Mesothelial cell of epicardium (in vitro differentiated cells): ENCODE measurements around the gene PIWIL4. TPM values are rescaled to one million over a fixed set of nuclear protein-coding genes. Genes with fewer than 3 reads are reported as not detected.

Experiments
- DNase-seq, 2 experiments: peaks; one replicate each; pipeline ENCODE4 v3.0.0; 2021; ENCODE audit warnings: low spot score in 2 of 2; ENCODE audit not compliant: unreplicated experiment in 2 of 2
- H3K27ac Mint-ChIP-seq: 2 replicates; pipeline ENCODE4 v1.8.0; 2021; ENCODE audit warnings: mixed read lengths
- H3K27me3 Mint-ChIP-seq: 2 replicates; pipeline ENCODE4 v1.8.0; 2021; ENCODE audit warnings: low read depth, mixed read lengths
- H3K36me3 Mint-ChIP-seq: 2 replicates; pipeline ENCODE4 v1.8.0; 2021; ENCODE audit warnings: mixed read lengths
- H3K4me1 Mint-ChIP-seq: 2 replicates; pipeline ENCODE4 v1.8.0; 2021; ENCODE audit warnings: mixed read lengths
- H3K4me3 Mint-ChIP-seq: 2 replicates; pipeline ENCODE4 v1.8.0; 2021; ENCODE audit warnings: mild to moderate bottlenecking, moderate library complexity, mixed read lengths
- H3K9me3 Mint-ChIP-seq: 2 replicates; pipeline ENCODE4 v1.8.0; 2021; ENCODE audit warnings: mixed read lengths
- total RNA-seq: library from RNA; stranded (reverse); gene quantifications from 3 replicates; pipeline ENCODE4 v1.2.1, GENCODE V29; 2021
- TF ChIP-seq, protein P1 (sequence below): fragments of 200-600 bp; sonication (generic); IDR thresholded peaks from one replicate; pipeline ENCODE4 v1.5.0; 2021; ENCODE audit warnings: antibody characterized with exemption; ENCODE audit not compliant: unreplicated experiment

Gene PIWIL4
- total RNA-seq, 1 donor from 2014 or later = 4.9 TPM

DNA sequence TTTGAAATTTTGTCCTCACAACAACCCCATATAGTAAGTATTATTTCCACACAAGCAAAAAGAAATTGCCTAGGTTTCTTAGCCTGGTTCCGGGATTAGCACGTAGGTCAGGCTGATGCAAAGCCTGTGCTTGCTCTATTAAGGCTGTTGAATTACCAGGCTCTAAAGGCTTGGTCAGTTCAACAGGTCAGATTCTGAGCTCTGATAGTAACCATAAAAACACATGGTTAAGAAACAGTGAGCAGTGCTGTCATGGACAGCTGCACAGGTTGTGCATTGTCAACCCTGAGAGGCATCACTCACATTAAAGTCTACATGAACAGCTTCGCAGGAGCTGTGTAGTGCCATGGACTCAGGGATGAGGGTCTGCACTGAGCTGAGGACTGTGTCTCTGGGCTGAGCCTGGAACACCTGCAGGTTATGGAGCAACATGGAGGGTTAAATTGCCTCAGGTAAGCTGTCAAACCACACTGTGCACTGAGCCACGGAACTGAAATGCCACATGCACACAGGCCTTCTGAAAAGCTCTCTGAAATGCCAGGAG, 98.0 kb downstream of the PIWIL4 start:
- no peak overlapping the region for H3K27ac Mint-ChIP-seq
- peaks cover 3% of the 10 kb centered on the region for H3K36me3 Mint-ChIP-seq
- no peak overlapping the region for H3K4me3 Mint-ChIP-seq
- H3K4me1 Mint-ChIP-seq = peaks cover 18% of the 10 kb centered on the region
- H3K27me3 Mint-ChIP-seq = no peaks in the 10 kb centered on the region
- TF ChIP-seq, protein P1, sequence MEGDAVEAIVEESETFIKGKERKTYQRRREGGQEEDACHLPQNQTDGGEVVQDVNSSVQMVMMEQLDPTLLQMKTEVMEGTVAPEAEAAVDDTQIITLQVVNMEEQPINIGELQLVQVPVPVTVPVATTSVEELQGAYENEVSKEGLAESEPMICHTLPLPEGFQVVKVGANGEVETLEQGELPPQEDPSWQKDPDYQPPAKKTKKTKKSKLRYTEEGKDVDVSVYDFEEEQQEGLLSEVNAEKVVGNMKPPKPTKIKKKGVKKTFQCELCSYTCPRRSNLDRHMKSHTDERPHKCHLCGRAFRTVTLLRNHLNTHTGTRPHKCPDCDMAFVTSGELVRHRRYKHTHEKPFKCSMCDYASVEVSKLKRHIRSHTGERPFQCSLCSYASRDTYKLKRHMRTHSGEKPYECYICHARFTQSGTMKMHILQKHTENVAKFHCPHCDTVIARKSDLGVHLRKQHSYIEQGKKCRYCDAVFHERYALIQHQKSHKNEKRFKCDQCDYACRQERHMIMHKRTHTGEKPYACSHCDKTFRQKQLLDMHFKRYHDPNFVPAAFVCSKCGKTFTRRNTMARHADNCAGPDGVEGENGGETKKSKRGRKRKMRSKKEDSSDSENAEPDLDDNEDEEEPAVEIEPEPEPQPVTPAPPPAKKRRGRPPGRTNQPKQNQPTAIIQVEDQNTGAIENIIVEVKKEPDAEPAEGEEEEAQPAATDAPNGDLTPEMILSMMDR = no peak
- H3K9me3 Mint-ChIP-seq = peaks cover 10% of the 10 kb centered on the region
- no peak for DNase-seq

DNA sequence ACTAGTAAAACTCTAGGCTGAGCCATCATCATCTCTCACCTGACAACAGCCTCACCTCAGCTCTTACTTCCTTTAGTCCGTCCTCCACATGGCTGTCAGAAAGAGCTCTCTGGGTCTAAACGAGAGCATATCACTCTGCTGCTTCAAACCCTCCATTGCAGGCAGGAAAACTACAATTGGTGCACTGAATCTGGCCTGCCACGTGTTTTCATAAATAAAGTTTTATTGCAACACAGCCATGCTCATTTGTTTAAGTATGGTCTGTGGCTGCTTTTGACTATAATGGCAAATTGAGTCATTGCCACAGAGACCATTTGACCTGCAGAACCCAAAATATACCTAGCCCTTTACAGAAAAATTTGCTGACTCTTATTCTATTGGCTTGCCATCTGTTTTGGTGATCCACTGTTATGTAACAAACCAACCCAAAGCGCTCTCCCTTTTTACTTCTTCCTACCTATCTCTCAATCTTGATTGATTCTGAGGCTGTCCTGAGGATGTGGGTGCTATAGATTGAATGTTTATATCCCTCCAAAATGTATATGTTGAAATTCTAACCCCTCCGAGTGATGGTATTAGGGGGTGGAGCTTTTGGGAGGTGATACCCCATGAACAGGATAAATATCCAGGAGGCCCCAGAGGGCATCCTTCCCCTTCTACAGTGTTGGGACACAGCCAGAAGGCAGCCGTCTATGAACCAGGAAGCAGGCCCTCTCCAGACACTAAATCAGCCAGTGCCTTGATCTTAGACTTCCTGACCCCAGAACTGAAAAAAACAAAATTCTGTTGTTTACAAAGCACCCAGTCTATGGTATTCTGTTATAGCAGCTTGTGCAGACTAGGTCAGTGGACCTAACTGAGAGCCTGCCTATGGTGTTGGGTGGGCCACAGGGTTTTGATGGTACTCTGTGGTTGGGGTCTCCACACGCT, 99.9 kb downstream of the PIWIL4 start:
- Mint-ChIP-seq H3K9me3 (peaks cover 5% of the 10 kb centered on the region), H3K4me3 (no peak overlapping the region), H3K27me3 (no peaks in the 10 kb centered on the region), H3K4me1 (peaks cover 17% of the 10 kb centered on the region), H3K27ac (no peak overlapping the region), H3K36me3 (peaks cover 3% of the 10 kb centered on the region)
- TF ChIP-seq, protein P1 = no peak
- DNase-seq = no peak

DNA sequence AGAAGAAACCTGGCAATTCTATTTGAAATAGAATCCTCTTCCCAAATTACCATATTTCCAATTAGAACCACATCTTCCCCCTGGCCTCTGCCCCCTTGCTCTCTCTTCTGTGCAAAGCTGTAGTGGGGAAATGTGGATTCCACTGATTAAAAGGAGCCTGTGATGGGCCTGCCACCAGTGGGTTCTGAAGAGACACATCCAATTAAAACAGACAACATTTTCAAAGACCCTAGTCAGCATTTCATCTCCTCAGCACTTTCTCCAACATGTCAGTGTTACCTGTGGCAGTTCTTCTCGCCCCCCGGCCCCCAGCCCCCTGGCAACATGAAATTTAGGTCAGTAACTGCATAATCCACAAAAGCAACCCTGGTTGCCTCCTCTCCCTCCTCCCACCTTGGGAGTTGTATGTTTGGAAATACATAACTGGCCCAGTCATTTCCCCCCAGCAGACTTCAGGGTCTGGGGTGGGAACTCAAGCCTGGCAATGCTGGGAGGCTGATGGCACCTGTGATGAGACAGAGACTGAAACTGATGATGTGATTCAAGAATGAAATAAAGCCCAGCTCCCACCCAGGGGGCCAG, 101.1 kb downstream of the PIWIL4 start:
- Mint-ChIP-seq H3K4me3 (no peak overlapping the region), H3K36me3 (no peaks in the 10 kb centered on the region), H3K27ac (no peak overlapping the region), H3K27me3 (no peaks in the 10 kb centered on the region), H3K4me1 (peaks cover 9% of the 10 kb centered on the region), H3K9me3 (peaks cover 1% of the 10 kb centered on the region)
- TF ChIP-seq, protein P1 = no peak
- DNase-seq = no peak

DNA sequence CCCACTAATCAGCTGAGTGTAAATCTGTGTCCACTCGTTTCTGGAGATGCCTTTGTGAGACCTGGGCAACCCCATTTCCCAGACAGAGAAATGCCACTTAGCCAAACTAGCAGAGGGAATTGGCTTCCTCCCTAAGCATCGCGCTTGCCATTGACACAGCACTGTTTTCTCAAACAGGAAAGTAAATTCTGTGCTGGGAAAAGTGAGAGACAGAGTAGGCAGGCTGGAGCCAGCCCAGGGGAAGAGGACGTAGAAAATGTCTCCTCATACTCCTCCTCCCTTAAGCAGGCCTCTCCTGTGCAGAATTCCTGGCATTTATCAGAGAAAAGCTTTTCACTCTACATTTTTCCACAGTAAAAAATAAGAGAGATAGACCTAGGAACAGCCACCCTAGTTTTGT, 101.9 kb downstream of the PIWIL4 start:
- H3K4me3 Mint-ChIP-seq = no peak overlapping the region
- DNase-seq = no peak
- peak overlapping the region; percentile 82 for H3K27ac Mint-ChIP-seq
- peaks cover 9% of the 10 kb centered on the region for H3K4me1 Mint-ChIP-seq
- TF ChIP-seq, protein P1 = no peak
- H3K27me3 Mint-ChIP-seq = no peaks in the 10 kb centered on the region
- H3K9me3 Mint-ChIP-seq = no peaks in the 10 kb centered on the region
- no peaks in the 10 kb centered on the region for H3K36me3 Mint-ChIP-seq

Other genes with a start within 250 kb of the PIWIL4 start
- 0.09 to 0.18 TPM (median 0.11 TPM) in 3 replicates for gene GPR83, start 165.9 kb upstream of the PIWIL4 start, total RNA-seq
- gene MRE11, start 73.5 kb upstream of the PIWIL4 start, total RNA-seq = 36.4 to 39.4 TPM (median 39.2 TPM) in 3 replicates
- gene ANKRD49, start 73.4 kb upstream of the PIWIL4 start, total RNA-seq = 16.6 to 18.9 TPM (median 16.6 TPM) in 3 replicates
- gene C11orf97, start 54.9 kb upstream of the PIWIL4 start, total RNA-seq = not detected in 3 replicates
- 12.9 to 14.0 TPM (median 12.9 TPM) in 3 replicates for gene FUT4, start 23.4 kb upstream of the PIWIL4 start, total RNA-seq
- 77.0 to 78.5 TPM (median 77.8 TPM) in 3 replicates for gene AMOTL1, start 201.0 kb downstream of the PIWIL4 start, total RNA-seq